Measurements from ENCODE around the gene POLR3G.

GRCh38 chr5:90528601-90529193, 54.0 kb downstream of the POLR3G start:
- TF ChIP-seq CTCF (IDR thresholded peaks at IDR 0.05; ENCODE audit: low read depth, low read length) (no peak), EZH2phosphoT487 (IDR thresholded peaks at IDR 0.05; ENCODE audit: low read depth) (no peak)
